HPDE6-E6E7 (cell line): ENCODE results near the gene FAAH2.
"Not testable (repeated sequence)": the region's sequence is repeated elsewhere in the genome, so short reads cannot be mapped to it uniquely, and the experiment has no call there.

Experiments
- DNase-seq: peaks from one replicate; pipeline ENCODE4 v3.0.0; 2011; ENCODE audit warnings: missing footprints; ENCODE audit errors: extremely low spot score

Gene FAAH2

GRCh38 chrX:57380026-57380796 lies 93.7 kb downstream of the FAAH2 start:
- no peak for DNase-seq

GRCh38 chrX:57394162-57394561 lies 107.7 kb downstream of the FAAH2 start:
- not testable (repeated sequence) for DNase-seq

- not testable (repeated sequence) for DNase-seq
These were observed 116.7 kb downstream of the FAAH2 start for GRCh38 chrX:57403191-57403590.

DNA sequence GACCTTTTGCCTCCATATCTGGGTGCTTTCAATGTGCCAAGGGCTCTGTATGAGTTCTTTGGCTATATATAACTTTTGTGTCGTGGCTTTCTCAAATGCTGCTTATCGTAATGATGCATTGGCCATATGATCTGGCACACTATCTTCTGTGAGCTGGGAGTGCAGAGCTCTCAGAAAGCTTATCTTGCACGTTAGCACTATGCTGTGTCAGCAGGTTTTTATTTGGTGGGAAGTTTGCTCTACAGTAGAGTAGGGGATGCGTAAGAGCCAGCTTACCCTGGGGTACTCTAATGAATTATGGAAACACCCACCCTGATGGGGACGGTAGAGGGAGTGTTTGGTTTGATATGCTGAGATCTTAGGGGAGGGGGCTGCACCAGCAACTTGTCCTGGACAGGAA lies 119.6 kb downstream of the FAAH2 start:
- no peak for DNase-seq

DNA sequence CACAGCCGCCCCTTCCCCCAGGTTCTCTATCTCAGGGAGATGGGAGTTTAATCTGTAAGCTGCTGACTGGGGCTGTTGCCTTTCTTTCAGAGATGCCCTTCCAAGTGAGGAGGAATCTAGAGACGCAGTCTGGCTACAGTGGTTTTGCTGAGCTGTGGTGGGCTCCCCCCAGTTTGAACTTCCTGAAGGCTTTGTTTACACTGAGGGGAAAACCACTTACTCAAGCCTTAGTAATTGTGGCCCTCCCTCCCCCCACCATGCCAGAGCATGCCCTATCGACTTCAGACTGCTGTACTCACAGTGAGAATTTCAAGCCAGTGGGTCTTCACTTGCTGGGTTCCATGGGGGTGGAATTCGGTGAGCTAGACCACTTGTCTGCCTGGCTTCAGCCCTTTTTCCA lies 131.3 kb downstream of the FAAH2 start:
- DNase-seq, result no peak

GRCh38 chrX:57422289-57422688 lies 135.8 kb downstream of the FAAH2 start:
- DNase-seq, result no peak

DNA sequence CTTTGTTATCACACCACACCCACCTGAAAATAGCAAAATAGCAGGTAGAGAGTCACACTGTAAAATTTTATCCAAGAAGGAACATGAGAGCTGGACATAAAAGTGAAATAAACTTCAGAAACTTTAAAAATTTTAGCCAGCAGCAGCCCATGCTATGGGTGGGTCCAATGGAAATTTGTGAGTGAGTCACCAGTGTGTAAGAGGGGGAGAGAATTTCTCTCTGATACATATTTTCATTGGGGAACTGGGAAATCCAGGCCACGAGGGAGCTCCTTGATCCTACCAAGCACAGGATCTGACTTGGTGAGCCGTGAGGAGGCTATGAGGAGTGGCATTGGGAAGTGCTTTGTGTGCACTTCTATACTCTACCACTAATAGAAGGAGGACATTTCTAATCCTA lies 136.3 kb downstream of the FAAH2 start:
- DNase-seq, result no peak

- DNase-seq, result no peak
These were observed 158.6 kb downstream of the FAAH2 start for GRCh38 chrX:57445076-57445475.

DNA sequence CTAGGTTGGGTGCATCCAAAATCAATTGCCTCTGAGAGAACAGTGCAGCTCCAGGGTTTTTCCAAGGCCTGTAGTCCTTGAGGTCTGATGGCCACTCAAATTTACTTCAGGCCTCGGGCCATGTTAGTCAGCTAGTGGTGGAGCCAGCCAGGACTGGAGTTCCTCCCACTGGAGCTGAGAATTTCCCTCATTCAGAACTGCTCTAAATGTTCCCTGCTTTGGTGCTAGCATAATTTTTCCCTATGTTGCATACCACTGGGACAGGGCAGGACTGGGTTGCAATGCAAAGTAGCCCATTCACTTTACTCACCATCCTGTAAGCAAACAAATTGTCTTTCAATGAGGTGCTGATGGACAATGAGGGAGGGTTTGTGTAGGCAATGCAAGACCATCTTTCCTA lies 159.3 kb downstream of the FAAH2 start:
- DNase-seq, result no peak

DNA sequence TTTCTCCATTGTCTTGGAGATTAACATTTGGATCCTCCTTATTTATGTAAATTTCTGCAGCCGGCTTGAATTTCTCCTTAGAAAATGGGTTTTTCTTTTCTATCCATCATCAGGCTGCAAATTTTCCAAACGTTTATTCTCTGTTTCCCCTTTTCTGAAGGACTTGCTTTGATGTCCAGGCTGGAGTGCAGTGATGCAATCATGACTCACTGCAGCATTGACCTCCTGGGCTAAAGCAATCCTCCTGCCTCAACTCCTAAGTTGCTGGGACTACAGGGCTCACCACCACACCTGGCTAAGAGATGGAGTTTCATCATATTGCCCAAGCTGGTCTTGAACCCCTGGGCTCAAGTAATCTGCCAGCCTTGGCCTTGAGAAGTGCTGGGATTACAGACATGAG lies 161.3 kb downstream of the FAAH2 start:
- no peak for DNase-seq

GRCh38 chrX:57451426-57452020 lies 165.0 kb downstream of the FAAH2 start:
- no peak for DNase-seq

DNA sequence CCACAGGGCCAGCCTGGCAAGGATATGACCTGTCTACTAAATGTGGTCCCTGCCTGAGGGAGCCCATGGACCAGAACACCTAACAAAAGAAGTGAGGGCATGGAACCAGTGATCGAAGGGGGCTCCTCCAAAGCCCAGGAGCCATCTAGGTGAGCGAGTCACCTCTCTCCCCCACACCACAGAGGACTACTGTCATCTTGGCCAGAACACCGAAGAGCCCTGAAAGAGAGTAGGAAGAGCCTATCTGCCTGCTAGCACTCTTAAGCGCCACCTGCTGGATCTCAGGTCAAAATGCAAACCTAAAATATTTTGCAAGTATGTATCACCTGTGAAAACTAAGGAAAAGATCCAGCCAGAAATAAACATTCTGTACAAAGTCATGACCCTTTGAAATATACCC lies 167.4 kb downstream of the FAAH2 start:
- no peak for DNase-seq

GRCh38 chrX:57481514-57481913 lies 195.0 kb downstream of the FAAH2 start:
- no peak for DNase-seq

- no peak for DNase-seq
These were observed 230.0 kb downstream of the FAAH2 start for GRCh38 chrX:57516491-57516890.

GRCh38 chrX:57519578-57520118 lies 233.1 kb downstream of the FAAH2 start:
- no peak for DNase-seq

DNA sequence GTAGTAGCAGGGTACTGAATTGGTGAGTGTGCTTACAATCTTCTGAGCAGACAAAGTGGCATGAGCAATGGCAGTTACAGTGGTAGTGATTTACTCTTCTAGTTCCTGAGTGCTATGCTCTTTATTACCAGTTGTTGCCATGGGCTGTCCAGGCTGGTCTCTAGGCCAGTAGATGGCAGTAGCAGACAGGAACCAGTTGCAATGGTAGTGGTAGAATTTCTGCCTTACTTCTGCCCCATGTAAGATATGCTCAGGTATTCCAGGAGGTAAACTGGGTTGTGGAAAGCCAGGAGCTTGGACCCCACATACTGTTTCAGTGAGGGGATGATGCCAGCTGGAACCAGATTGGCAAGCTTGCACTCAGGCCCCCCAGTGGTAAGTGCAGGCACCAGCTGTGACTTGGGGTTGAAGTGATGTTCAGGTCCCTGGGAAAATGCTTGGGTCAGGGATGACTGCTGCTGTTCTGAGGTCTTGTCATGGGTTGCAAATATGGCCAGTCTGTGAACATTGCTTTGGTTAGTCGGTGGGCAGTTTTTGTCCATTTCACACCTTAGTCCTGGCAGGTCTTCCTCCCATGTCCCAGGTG lies 242.3 kb downstream of the FAAH2 start:
- no peak for DNase-seq
